Measurements from ENCODE around the gene PACRG.

Gene PACRG

DNA sequence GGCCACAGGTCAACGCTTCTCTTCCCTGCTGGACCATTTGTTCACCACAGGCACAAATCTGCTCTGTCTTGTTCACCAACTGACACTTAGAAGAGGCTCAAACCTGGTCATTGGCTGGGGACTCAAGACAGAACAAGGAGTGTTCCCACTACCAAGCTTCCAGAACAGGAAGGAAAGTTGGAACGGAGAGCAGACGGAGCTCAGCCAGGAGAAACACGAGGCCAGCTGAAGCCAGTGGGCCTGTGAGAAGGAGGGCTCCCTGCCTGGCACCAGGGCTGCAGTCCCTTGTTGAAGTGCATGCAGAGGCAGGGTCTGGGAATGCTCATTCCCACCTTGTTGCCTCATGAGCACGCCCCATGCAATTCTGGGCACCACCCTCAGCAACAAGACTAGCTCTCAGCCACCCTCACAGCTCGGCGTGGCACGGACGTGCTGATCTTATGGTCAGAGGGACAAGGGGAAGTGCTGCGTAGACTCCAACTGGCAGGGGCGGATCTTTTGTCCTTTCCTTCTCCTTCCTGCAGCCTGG, 450.2 kb downstream of the PACRG start:
- DNase-seq (ENCODE audit: low spot score): no peak

DNA sequence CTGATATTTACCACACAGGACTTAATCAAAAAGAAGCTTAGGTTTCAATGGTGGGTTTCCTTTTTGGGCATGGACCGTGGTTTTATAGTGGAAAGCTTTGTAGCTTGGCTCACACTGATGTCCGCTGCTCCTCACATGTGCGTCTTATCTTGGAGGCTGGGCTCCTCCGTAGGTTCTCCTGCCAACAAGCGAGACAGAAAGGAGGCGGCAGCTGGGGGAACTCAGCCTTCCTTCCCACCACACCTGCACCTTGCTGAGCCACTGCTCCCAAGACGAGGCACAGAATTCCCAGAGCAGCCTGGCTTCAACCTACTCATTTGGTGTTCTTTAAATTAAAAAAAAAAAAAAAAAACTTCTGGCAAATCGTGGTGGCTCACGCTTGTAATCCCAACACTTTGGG, 451.3 kb downstream of the PACRG start:
- DNase-seq (ENCODE audit: low spot score): no peak

DNA sequence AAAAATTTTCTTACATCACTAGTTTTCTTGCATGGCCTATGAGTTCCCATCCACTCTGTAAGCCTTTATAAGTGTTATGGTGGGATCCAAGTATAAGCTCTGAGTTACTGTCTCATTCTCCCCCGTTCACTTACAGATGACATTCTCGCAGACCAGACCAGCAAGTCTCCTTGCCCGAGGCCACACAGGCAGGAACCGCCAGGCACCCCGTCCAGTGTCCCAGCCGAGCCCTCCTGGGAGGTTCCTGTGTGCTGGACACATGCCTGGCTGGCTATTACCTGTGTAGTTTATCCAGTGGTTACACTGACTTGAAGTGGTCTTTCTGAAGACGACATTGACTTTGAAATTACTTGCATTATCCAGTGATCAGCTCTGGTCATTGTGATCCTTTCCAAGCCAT, 451.9 kb downstream of the PACRG start:
- DNase-seq (ENCODE audit: low spot score): no peak

DNA sequence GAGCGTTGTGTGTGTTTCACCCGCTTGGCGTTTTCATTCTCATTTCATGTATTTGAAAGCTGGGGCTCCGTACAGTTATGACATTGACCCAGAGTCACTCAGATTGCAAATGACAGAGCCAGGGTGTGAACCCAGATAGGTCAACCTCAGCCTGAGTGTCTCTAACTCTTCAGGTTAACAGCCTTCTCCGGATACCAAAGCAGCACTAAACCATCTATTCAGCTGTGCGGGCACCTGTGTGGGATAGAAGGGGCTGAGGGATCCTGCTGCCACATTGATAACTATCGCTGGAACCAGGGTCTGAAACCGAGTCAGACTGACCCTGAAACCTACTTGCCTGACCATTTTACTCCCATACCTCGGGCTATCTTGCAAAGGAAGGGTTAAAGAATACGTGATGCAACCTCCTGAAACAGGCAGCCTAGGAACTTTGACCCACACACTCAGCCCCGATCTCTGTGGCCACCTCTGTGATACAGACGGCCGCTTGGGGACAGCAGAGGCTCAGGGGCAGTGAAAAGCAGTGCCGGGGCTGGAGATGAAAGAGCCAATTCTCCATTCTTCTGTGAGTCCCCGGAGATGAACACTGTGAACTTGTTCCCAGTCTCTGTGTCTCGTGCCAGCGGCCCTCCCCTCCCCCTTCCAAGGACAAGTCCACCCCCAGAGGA, 453.2 kb downstream of the PACRG start:
- no peak for DNase-seq (ENCODE audit: low spot score)

DNA sequence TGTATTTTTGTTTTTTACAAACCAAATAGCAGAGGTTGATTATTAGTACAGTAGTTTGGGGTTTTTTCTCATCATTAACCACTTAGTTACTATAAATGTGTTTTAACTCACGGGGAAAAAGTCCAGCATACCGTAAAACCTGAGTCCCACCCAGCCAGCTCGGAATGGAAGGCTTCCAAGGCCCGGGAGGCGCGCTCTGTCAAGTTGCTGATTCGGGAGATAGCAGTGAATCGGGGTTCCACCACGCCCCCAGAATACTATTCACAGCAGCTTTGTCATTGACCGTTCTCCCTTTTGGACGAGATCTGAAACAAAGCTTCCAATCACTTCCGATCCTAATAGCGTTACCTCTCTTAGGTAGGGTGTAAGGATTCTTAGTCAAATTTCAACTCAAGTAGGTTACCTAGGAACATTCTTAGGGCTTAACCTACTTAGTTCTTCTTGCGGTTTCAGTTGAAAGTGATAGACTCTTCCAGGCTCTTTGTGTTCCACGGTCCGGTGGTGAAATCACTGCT, 453.9 kb downstream of the PACRG start:
- DNase-seq (ENCODE audit: low spot score): no peak

DNA sequence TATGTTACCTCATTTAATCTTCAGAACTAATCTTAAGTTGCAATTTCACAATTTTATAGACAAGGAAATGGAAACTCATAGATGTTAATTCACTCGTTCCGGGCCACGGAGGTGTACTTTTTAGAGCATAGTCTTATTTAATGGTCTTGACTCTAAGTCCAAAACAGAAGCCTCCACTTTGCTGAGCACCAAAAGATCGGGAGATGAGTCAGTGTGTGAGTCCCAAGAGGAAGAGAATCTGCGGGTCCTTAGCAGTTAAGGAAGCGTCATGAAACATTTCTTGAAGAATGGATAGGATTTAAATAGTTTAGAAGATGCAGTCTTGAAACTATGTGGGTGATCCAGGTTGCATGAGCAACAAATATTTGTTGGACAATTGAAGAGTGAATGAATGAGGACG, 454.9 kb downstream of the PACRG start:
- no peak for DNase-seq (ENCODE audit: low spot score)

DNA sequence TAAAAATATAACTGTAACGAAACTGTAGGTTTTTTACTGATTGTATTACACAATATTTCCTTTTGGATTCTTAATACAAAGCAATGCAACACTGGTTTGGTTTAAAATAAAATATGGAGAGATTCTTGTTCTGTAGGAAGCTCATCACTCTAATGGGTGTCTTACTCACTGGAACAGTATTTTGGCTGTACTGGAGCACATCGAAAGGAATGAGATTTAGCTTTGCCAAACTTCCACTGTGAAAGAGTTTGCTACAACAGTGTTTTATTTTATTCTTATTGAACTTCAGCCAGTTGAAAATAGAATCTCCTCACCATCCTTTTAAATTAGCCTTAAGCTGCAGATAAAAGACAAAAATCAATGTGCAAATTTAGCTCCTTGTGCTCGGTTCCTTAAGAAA, 456.0 kb downstream of the PACRG start:
- no peak for DNase-seq (ENCODE audit: low spot score)

DNA sequence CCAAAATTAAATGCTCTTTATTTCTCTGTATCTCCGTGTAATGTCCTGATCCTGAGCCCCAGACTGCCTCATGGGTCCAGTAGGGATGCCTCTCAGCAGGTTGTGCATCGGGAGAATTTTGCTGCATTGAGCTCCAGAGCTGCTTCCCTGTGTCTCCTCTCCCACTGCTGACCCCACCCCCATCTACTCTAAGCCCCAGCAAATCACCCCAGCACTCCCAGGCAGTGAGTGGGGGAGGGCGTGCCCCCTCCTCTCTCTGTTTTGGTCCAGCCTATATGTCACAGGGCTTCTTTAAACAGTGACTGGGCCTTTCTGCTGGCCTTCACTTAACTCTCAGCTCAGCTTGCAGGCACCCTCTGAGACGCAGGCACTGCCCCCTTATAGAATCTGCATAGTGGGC, 458.0 kb downstream of the PACRG start:
- DNase-seq (ENCODE audit: low spot score): no peak

DNA sequence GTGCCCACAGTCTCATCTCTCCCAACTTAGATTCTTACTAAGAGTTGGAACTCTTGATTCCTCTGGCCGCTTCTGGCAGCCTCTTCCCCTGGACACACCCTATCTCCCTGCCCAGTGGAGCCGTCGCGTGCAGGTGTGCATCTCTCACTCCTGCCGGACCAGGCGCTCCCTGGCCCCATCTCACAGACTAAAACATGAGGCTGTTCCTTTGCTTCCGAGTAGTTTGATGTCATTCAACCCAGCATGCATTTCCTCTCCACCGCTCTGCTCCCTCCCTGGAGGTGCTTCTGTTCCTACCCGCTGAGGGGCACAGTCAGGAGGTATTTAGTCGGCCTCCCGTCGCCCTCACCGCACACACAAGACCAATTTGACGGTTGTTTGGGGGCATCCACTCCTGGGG, 458.8 kb downstream of the PACRG start:
- DNase-seq (ENCODE audit: low spot score): no peak

DNA sequence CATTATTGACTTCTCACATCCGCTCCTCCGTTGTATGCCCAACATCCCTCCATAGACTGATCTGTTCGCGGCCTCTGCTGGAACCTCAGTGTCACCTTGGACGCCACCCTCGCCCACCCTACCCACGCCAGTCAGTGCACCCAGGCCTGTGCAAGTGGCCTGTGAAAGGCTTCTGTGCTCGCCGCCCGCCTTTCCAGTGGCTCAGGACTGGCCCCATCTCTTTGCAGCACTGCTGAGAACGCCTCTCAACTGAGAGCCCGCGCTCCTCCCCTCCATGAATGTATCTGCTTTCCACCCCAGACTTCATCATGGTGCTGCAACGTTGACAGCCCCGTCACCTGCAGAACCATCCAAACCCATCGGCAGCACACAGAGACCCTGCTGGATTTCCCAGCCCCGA, 459.4 kb downstream of the PACRG start:
- no peak for DNase-seq (ENCODE audit: low spot score)

DNA sequence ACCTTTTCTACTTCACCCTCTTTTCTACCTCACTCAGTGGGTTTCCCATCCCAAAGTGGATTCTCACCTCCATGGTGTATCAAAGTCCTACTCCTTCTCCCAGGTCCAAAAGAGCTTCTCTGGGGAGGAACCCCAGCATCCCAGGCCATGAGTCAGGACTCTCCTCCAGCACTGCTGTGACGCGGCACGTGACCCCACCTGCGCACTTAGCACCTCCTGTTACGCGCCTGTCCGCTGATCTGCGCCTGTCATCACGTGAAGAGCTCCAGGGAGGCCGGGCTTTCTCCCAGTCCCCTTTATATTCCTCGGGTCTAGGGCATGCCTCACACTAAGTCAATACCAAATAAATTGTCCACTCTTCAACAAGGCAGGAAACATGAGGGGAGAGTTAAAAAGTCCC, 459.8 kb downstream of the PACRG start:
- no peak for DNase-seq (ENCODE audit: low spot score)

DNA sequence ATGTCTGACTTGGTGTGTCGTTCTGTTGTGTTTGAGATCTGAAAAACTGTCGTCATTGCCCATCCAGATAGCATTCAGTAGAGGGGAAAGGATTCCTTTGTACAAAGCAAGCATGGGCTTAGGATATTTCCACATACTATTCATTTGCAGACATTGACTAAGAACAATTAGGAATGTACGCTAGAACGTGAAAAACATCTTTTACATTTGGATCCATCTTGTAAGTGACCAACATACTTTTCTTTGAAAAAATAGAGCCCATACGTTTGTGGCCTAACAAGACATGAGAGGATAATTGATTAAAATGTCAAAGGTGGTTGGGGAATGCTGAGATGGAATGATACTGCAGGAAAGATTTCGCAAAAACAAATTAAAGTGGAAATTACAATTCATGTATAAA, 461.0 kb downstream of the PACRG start:
- no peak for DNase-seq (ENCODE audit: low spot score)

DNA sequence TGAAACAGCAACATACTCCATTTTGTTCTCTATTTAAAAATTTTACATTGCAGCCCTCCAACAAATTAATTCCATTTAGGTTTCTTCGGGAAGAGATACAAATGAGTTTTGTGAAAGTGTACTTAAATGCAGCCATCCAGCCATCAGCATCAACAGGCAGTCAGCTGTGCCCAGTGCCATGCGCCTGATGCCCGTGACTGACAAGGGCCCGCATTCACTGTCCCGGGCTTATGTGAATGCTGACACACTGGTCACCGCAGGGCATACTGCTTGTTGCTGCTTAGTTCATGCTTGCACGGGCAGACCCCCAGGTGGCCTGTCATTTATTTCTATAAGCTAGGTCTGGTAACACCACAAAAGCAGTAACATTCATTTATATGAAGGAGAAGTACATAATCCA, 461.8 kb downstream of the PACRG start:
- DNase-seq (ENCODE audit: low spot score): no peak

DNA sequence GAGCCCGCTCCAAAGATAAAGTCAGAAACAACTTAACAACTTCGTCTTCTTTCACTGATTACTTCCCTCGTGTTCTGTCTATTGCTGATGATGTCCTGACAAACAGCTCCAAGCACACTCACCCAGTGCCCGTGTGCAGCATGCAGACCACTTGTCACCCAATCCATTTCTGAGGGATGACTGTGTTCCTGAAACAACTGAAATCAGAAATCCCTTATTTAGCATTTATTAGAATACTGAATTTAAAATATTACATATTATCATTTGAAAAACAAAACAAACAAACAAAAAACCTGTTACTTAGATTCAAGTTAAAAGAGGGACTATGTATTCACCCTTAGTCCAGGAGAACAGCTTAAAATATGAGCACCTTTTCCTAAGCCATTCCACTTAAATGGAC, 463.0 kb downstream of the PACRG start:
- no peak for DNase-seq (ENCODE audit: low spot score)

DNA sequence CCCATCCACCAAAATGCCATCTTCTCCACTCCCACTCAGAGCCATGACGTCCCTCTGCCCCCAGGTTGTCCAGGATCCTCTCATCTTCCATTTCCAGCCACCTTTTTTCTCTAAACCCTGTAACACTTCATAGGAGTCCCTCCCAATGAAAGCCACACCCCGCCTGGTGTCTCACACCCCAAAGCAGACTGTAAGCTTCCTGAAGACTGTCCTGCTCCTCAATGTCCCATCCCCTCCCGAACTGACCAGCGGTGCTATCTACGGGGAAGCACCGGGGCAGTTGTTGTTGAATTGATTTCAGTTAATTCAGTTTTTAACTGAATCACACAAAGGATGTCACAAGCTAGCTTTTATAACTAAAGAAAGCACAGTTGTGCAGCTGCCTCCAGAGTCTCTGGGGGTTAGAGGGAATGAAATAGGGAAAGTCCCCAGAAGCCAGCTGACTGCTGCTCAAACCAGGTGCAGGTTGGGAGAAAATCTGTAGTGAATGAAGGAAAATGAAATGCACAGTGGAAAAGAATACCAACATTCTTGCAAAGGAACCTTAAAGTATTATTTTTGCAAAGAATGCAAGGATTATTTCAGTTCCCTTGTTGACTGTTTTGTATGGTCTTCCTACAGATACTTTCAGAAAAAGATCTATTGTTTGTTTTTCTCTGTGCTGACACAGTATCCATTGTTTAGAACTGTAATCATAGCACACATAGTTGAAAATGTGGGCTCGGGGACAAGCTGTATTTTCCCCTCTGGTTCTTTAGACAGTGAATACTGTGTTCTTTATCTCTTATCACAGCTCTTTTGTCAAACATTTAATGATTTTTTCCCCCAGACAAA, 464.1 kb downstream of the PACRG start:
- no peak for DNase-seq (ENCODE audit: low spot score)

DNA sequence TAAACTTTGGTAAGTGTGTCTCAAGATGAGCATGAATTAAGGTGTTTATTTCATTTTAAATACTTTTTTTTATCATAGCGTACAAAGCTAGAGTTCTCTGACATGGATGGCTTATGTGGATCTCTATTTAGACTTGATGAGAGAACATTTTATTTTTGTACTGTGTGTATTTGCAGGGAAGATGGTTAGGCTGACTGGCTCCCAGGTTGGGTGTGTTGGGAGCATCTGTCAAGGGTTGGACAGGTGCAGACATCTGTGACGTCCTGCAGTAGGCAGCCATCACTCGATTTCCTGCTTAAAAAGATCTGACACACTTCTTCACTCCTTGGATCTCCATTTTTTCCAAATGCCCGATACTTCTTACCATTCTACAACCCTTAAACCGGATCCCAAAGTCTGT, 464.8 kb downstream of the PACRG start:
- DNase-seq (ENCODE audit: low spot score): no peak

DNA sequence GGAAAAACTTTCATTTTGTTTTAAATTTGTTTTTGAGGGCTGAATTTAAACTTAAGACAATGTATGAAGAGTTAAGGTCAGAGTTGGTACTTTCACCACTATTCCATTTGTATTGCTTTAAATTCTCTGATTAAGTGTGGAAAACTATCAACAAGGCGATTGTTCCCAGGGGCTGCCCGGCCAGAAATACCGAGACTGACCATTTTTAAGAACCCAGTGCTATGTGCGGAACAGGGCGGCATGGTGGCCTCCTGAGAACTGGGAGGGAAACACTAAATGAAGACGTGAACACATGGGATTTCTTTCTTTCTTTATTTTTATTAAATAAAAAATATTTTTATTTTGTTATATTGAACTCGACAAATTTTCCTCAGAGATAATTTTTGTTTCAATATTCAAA, 465.6 kb downstream of the PACRG start:
- no peak for DNase-seq (ENCODE audit: low spot score)

DNA sequence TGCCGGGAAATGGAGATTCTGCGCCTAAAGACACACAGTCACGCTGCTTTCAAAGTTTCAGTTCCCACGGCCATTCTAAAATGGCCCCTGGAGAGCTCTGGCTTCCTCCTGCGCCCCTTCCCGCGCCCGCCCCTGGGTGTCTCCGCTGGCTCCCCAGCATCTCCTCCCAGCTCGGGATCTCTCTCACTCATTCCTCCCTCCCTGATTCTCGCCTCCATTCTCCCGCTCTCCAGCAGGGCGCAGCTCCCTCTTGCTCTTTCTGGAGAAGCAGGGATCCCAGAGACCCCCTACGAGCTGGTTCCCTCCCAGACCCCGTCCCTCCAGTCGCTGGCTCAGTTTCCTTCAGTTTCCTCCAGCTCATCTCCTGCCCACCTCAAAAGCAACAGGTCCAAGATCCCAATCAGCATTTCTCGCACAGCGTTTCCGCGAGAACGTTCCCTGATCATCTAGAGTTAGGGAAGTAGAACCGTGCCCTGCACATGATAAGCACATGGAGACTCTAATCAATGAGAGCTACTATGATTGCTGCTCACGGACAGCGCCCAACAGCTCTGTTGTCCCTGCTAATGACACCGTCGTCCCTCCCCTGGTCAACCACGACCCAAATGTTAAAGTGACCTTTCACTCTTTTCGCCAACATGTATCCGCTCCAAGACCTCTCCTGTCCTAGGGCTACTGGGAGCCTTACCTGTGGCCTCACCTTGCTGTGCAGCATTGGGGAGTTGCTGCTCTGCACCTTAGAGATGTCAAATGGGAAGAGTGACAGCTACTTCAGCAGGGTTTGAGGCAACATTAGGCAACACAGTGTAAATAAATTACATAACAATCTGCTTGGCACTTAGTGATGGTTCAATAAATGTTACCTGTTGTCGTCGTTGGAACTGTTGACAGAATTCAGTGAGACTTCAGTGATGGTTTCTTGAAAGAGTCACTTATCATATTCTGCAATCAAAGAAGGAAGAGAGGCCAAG, 468.2 kb downstream of the PACRG start:
- no peak for DNase-seq (ENCODE audit: low spot score)

DNA sequence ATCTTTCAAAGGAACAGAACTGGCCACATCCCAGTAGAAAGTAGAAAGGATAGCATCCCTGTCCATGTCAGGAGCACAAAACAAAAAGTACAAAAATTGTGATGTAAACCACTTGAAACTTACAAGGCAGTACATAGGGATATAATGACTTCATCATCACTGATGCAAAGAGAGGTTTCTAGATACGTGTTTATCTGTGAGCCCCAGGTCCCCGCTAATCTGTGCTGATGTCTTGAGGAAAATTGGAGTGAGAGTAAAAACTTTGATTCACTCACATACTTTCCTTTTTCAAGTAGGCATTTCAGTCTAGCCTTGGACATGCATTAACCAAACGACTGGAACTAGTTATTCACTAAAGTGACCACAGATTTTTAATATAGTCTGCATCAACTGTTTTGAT, 470.1 kb downstream of the PACRG start:
- no peak for DNase-seq (ENCODE audit: low spot score)

DNA sequence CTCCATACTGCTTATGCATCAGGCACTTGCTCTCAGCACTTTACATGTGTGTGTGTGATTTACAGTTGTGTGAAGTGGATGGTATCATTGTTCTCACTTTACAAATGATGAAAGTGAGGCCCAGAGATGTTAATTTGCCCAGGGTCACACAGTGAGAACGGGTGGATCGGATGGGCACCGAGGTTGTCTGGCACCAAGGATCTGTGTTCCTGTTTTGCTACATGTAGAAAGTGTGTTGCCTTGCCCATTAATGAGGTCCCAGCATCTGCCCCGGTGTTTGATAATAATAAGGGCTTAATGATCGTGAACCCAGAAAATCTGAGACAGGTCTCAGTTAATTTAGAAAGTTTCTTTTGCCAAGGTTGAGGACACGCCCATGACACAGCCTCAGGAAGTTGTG, 470.6 kb downstream of the PACRG start:
- no peak for DNase-seq (ENCODE audit: low spot score)

DNA sequence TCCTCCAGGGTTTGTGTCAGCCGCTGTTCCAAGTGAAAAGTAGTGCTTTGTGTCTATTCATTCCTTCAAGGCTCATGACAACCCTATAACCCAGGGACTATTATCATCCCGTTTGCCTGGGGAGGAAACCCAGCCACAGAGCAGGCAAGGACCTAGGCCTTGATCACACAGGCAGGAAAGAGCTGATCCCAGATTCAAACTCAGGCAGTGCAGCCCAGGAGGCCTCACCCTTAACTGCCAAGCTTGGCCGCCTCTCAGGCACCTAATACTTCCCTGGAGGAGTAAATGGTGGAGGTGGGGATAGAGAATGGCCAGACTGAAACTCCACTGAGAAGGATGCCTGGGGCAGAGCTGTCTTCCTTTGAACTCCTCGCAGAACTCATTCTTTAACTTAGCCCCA, 471.6 kb downstream of the PACRG start:
- no peak for DNase-seq (ENCODE audit: low spot score)

DNA sequence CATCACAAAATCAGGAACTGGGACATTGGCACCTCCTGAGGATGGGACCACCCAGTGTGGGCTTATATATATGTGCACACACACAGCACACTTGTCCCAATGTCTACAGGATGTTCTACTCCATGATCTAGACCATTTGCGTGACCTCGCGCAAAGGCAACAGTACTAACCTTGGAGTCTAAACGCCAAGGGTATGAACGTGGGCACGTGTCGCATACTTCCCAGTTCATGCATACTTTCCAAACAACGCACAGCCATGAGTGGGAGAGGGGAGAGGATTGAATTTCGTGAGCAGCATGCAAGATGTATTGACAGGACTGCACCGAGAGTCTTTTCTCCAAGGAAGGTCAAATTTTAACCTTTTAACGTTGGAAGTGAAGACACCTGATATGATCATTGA, 472.5 kb downstream of the PACRG start:
- DNase-seq (ENCODE audit: low spot score): no peak
